GM21360 (cell line): ENCODE measurements around the gene NCKAP5.

Experiments used
- ATAC-seq: cut with Tn5 transposase; IDR thresholded peaks from one replicate; pipeline ENCODE4 v1.9.1; 2021; ENCODE audit warnings: mild to moderate bottlenecking, moderate library complexity; ENCODE audit not compliant: unreplicated experiment

Gene NCKAP5

DNA sequence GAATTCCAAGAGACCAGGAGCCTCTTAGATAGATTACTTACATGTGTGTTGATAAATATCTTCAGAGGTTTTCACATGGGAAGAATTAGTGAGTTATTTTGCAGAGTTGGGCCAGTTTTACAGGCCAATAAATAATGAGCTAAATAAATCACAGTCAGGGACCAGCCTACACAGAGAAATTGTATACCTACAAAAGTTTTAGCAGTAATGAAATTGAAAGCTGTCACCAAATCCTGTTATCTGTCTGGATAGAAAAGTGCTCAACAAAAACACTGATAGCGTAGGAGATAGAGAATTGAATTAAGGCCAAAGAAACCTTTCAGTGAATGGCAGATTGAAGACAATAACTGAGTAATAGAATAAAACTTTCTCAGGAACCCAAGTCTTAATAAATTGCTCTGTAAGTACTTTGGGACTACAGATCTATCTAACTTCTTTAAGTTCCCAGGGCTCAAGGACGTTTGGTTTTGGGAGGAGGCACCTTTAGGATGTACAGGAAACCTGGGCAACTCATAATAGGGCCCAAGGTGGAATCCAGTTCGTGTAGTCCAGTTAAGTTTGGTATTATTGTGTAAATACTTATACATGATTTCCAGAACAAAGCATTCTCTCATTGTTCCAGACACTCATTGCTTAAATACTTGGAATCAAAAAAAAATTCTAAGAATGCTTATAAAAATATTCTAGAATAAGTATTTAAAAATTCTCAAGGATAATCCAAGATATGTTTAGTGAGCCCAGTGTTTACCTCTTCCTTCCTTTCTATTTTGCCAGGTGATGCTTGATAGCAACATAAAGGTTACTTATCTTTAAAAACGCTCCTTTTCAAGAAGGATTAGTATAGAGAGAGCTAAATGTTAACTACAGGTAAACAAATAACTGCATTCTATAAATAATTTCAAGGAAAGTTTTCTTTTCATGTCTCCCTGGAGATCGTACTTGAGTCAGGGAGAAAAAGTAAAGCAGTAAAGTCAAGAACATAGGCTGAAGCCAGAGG, 134.5 kb downstream of the NCKAP5 start:
- no peak for ATAC-seq

DNA sequence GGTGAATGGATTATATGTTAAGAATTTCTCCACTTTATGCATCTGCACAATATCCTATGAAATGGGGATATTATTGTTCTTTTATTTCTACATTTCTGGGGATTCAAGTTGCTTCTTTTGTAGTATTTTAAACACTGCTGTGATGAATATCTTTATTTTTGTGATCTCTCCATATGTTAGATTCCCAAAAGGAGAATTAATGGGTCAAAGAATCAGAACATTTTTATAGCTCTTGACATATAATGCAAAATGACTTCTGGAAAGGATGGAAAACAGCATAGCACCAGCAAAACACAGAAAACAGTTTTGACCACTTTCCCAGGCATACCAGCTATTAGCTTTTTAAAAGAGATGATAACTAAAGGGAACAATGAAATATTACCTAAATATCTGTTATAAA, 135.5 kb downstream of the NCKAP5 start:
- ATAC-seq, result no peak

DNA sequence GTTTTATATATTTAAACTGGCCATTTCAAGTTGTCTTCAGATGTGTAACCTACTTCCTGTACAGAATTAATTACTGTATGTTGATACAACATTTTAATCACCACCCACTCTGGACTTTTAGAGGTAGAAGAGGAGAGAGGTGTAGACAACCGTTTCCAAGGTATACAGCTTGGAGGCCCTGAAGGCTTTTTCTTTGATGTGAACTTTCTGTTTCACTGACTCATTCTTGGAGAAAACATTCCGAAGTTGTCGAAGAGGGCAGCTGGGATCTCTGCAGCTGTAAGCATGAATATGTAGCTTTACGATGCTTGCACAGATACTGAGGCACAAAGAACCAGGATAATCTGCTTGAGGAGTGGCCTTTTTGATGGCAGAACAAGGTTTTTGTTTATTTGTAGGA, 137.0 kb downstream of the NCKAP5 start:
- no peak for ATAC-seq

DNA sequence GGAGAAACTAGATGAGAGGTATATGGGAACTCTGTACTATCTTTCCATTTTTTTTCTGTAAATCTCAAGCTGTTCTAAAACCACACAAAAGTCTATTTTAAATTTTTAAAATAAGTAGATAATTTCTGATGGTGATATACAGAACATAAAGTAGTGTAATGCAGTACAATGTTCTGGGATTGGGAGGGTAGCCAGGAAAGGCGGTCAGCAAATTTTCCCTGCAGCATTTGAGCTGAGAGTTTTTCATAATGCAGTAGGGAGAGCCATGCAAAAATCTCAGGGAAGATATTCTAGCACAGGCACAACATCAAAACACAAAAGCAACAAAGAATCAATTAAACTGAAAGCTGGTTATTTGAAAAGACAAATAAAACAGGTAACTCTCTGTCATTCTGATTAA, 141.5 kb downstream of the NCKAP5 start:
- no peak for ATAC-seq

DNA sequence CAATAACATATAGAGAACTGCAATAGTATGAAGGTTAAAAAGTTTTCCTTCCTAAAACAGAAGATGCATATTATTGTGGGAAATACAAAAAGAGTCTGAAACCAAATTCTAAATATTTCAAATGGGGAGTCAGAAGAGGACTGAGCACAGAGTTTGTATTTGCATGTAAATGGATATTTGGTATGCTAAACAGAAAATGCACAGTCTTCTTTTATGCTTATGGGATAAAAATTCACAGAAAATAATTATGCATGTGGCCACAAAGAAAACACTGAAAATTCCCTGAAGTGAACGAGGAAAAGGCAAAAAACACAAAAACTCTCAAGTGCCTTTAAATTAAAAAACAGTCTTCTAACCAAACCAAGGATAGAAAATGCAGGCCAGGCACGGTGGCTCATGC, 142.7 kb downstream of the NCKAP5 start:
- ATAC-seq, result no peak

DNA sequence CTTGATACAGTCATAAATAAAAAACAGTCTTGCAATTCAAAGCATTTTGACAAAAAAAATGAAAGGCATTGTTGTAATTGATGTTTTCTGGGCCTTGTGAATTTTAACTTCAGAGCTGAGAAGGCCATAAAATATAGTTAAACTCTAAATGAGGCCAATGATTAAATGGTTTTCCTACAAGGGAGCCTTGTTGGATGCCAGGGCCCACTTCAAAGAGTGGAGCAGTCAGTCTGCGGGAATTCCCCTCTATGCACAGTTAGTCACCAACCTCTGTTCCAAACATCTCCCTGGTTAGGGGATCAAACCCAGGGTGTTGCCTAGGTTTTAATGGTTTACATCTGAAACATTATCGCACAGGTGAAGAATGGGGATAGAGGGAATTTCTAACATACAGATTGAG, 143.4 kb downstream of the NCKAP5 start:
- no peak for ATAC-seq

DNA sequence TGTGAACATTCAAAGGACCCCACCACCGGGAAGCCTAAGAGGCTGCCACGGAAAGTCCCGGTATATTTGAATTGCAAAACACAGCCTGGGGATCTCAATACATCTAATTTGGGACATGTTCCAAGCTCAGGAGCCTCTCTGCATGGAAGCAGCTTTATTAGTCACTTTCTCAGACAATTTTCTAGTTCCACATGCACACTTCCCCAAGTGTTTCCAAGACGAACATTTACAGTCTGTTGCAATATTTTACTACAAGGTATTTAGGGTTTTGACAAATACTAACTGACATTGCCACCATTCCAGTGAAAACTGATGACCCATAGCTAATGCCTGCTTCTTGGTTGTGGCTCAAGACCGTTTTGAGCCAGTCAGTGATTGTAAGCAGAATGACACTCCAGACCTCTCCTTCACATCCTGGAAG, 145.3 kb downstream of the NCKAP5 start:
- no peak for ATAC-seq

DNA sequence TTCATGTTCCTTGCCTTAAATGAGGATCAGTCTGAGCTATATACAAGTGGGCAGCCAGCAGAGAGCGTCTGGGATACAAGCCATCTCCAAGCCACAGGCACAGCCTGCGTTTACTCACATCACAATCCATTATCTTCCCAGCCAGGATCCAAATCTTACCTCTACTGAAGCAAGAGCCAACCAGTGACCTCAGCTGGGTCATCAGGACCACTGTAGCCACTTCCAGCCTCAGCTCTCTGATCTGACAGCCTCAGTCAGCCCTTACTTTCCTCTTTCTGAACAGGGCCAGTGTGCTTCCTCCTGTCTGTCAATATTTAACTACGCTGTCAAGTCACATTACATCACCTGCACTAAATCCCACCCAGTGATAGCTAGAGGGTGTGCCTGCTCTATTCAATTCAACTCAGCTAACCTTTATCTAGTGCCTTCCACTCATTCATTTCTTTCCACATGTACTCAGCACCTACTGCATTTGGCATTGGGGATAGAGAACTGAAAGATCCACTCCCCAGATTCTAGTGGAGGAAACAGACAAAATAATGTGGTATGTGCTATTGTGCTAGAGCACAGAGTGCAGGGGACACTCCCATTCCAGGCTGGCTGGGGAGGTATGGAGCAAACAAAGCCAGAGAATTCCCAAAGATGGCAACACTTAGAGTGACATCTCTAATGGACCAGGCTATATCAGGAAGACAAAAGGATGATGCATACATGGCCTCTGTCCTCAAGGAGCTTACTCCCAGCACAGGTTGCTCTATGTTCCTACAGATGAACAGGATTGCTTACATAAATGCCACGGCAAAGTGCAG, 146.5 kb downstream of the NCKAP5 start:
- no peak for ATAC-seq

DNA sequence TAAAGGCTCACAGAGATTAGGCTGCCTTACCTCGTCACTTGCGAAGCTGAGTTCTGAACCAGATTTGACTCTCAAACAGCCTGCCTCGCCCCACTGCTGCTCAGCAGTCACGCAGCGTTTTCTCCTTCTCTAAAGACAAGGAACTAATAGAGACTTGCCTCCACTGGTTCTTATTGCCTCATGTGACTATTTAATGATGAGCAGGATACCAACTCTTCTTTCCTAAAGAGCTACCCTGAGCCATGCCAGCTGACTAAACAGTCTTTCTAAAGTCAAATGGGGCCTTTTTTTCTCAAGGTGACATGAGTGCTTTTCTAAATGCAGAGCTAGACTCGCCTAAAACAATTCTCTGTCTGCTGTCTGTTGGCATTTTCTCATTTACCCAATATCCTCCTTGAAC, 147.5 kb downstream of the NCKAP5 start:
- no peak for ATAC-seq

DNA sequence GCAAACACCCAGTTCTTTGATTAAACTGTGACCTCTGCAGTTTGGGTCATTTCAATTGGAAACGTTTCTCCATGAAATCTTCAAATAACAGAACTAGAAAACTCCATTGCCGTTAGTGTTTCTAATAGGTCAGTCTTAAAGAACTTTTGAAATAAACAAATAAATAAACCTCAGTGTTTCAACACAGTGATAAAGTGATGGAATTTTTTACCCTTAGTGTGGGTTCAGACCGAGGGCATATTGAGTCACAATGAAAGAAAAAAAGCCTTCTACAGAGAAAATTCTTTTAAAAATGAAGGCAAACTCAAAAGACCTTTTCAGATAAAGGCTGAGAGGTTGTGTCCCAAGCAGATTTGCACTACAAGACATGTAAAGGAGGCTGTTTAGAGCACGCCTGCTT, 149.6 kb downstream of the NCKAP5 start:
- no peak for ATAC-seq

DNA sequence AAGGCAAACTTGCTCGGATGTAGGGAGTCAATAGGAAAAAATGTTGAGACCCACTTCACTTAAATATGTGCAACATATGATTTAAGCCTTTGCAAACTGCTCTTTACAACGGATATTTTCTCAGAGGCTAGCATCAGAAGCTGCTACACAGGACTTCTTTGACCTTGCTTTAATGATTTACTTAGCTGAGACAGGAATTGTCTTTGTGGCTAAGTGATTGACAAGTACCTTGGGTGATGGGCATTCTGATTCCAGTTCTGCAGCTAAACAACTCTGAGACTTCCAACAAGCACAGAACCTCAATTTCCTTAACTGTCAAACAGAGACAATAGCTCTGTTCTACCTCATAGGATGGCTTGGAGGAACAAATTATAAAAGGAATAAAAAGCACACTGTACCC, 150.2 kb downstream of the NCKAP5 start:
- no peak for ATAC-seq

DNA sequence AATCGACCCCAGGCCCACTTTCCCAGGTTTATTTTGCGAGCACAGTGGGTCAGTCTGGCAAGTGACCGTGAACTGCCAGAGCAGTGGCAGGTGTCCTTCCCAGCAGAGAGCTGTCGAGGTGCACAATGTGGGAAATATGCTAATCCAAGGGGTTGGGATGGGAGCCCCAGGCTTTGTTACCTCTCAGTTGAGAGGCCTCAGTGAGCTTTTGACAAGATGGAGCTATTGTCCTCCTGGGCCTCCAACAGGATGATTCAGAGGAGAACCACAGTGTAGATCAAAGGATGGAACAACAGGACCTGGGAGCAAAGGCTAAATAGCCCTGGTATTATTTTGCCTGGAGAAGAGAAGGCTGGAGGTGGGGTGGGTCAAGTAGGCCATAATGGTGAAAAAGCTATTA, 150.8 kb downstream of the NCKAP5 start:
- no peak for ATAC-seq

DNA sequence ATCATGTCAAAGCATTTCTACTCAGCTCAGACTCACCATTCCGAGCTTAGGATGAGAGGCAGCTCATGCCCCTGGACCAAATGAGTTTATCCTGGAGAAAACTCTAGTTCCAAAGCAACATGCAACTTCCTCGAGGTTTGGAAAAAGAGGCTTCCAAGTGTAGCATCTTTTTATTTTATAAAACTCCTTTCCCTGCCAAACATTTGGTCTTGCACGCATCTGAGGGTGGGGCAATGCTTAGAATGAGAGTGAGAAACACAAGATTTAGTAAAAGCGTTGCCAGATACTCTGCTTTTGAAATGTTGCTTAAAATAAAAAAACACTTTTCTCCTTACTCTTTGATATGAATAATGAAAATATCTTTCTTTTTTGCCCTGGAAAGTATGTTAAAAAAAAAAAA, 151.5 kb downstream of the NCKAP5 start:
- no peak for ATAC-seq

DNA sequence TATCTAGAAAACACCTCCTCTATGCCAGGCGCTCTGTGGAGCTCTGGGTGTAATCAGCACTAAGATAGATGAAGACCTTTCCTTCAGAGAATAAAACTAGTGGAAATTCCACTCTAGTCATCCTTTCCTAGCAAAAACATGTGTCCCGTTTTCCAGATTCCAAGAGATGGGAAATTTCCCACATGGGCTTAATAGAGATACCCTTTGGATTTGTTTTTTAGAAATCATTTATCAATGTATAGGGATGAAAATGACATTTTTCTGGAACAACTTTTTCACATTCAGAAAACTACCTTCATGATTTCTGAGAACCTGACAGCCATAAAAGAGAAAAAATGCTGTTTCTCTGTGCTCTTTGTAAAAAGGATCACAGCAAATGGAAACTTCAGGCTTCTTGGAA, 152.1 kb downstream of the NCKAP5 start:
- no peak for ATAC-seq

DNA sequence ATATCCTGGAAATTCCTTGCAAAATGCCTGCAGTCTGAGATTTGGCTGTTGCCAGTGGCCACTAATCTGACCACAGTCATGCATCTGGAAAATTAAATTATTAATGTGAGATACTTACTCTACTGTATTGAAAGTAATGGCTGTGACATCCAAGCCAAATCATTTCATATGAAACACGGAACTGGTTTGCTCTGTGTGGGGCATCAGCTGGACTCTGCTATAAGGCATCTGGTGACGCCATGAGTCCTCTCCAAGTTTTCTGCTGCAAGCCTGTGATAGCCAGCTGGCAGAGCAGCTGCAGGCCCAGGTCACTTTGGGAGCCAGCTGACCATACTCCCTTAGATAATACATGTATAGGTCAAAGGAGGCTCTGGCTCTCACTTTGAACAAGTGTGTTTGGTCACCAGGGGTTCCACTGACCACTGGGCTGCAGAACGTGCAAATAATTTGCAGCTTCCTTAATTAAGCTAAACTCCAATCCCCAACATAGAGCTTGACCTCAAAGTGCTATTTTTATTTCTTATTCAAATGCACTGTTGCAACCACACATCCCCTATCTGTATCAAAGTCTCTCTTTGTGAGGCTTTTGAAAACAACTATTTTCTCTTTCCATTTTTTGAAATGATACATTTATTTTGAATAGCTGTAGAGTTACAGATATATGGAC, 152.9 kb downstream of the NCKAP5 start:
- ATAC-seq, result no peak

DNA sequence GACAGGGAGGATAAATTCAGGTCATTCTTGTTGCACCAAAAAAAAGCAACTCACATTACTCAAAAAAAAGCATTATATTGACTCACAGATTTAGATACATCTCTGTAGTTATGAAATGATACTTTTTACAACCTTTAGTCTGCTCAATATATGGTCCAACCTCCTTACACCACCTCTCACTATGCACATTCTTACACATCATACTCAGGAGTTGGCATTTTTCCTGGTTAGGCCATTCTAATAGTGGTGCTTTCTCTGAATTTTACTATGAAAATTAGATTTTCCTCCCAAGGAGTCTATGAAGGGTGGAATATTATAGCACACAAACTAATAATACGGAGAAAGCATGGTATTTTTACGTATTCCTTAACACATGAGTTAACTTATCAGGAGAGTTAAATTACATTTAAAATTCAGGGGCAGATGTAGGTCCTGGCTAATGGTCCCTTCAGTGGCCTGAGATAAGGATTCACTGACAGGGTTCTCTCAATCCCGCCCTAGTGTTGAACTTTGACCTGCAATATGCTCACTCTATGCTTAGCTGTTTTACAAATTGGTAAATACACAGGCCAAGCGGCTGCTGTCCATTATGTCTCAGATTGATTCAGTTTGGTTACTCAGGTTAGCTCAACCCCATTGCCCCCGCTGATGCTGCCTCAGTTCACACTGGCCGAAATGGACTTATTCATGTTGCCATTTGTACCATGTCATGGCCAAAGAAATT, 153.6 kb downstream of the NCKAP5 start:
- no peak for ATAC-seq

DNA sequence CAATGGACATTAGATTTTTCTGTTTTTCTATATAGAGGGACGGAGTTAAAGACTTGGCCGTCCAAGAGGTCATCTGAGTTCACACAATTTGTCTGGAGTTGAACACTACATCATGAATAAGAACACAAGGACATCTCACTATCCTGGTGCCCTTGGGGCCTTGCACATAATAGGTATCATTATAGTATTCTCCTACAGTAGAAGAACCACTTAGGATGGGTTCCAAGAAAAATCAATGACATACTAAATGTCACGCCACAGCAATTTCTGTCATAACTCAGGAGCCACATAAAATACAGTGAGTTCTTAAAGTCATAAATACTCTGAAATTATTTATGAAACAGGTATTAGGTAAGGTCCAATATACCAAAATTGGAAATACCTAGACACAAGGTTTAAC, 154.4 kb downstream of the NCKAP5 start:
- no peak for ATAC-seq

DNA sequence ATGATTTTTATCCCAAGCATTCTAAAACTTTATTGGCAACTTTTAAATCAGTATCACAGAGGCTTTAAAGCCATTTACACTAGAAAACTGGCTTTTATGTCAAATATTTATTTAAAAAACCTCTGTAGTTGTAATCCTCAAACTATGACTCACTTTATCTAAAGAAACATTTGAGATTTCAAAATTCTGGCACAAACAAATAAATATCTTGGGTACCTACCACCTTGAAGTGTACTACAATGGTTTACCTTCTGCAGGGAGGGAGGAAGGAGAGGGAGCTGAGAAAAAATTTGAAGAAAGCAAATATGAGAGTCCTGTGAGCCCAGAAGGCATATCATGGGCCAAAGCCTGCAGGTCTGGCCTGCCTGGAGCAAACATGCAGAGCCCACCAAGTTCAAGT, 155.6 kb downstream of the NCKAP5 start:
- ATAC-seq, result no peak

DNA sequence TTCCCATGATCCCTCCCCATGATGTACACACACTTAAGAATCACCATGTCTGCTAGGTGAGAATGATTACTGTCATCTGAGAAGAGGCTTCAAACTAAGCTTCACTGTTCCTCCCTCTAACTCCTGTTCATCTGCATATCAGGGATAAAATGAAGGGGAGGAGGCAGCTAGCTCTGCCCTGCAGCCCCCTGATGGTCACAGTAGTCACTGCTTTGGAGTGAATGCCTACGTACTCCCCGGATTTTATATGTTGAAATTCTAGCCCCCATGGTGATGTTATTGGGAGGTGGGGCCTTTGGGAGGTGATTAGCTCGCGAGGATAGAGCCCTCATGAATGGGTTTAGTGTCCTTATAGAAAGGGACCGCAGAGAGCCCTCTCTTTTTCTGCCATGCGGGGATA, 156.4 kb downstream of the NCKAP5 start:
- no peak for ATAC-seq

DNA sequence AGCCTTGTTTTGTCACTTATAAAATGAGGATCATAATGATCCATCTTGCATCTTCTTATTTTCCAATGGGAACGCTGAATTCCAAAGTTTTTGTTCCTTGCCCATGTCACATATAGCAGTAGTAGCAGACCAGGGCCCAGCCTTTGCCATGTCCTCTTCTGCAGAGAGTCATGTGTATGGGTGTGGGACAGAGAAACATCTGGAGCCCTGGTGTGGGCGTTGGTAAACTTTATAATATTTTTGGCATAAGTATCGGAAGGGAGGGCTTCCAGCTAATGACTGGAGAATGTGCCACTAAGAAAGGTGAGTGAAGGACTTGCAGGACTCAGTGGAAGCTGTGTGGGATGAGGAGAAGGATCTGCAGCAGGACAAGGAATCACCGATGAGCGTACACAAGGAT, 157.2 kb downstream of the NCKAP5 start:
- ATAC-seq, result no peak
